Colonic mucosa (tissue), 4 donors: ENCODE results near the gene GAD2. TPM values are rescaled to one million over a fixed set of nuclear protein-coding genes. Genes with fewer than 3 reads are reported as not detected.

ENCODE experiments used
- DNase-seq: peaks from one replicate; pipeline ENCODE4 v3.0.0-alpha.2; 2020
- H3K27ac ChIP-seq: fragments of 200-600 bp; one replicate; pipeline ENCODE4 v1.8.0; 2021
- H3K27me3 ChIP-seq: fragments of 200-600 bp; one replicate; pipeline ENCODE4 v1.8.0; 2021
- H3K36me3 ChIP-seq: fragments of 200-600 bp; one replicate; pipeline ENCODE4 v1.8.0; 2021
- H3K4me1 ChIP-seq: fragments of 200-600 bp; one replicate; pipeline ENCODE4 v1.8.0; 2021; ENCODE audit warnings: mild to moderate bottlenecking
- H3K4me3 ChIP-seq: fragments of 200-600 bp; one replicate; pipeline ENCODE4 v1.8.0; 2021
- H3K9ac ChIP-seq, 2 donors: one replicate each; pipeline ENCODE4 v1.7.0; 2013; ENCODE audit warnings: control low read depth in 2 of 2, low read depth in 2 of 2, low read length in 2 of 2
- H3K9me3 ChIP-seq: fragments of 200-600 bp; one replicate; pipeline ENCODE4 v1.8.0; 2021
- CTCF ChIP-seq: fragments of 200-600 bp; IDR thresholded peaks from one replicate; pipeline ENCODE4 v1.8.0; 2022; ENCODE audit warnings: antibody characterized with exemption, mild to moderate bottlenecking
- intact Hi-C: fragments of 100-400 bp; cut with DNase I; formaldehyde crosslinking; loops from one replicate; pipeline ENCODE4 v1.14.1; 2022
- total RNA-seq, 2 donors: library from RNA; stranded (reverse); fragmentation: NEBNext Ultra II Directional in 1 of 2; extraction: Animal tissue kit (Norgen Biotek cat#: 25700) in 1 of 2; gene quantifications; one replicate each; pipeline ENCODE4 v1.2.1, GENCODE V29; 2021
- donor health status: healthy.
- donor health status: DM: no; HTN: no; CAD: no.
- donor health status: DM: no; HTN: no; CAD: no.

GAD2 gene
- total RNA-seq, 2 donors from 2014 or later, result not detected

GRCh38 chr10:26211781-26212444 is 4.7 kb upstream of the GAD2 start:
- Histone ChIP-seq H3K27me3 (peaks cover 42% of the 10 kb centered on the region), H3K4me3 (no peak overlapping the region), H3K4me1 (no peaks in the 10 kb centered on the region), H3K9me3 (no peaks in the 10 kb centered on the region), H3K36me3 (no peaks in the 10 kb centered on the region), H3K27ac (no peak overlapping the region), H3K9ac (no peak overlapping the region)
- TF ChIP-seq CTCF, result no peak
- intact Hi-C loops, result no loop called here
- DNase-seq, result no peak

GRCh38 chr10:26212511-26212910 is 4.1 kb upstream of the GAD2 start:
- H3K36me3 ChIP-seq, result no peaks in the 10 kb centered on the region
- no peak overlapping the region for H3K27ac ChIP-seq
- H3K4me3 ChIP-seq, result no peak overlapping the region
- no peaks in the 10 kb centered on the region for H3K4me1 ChIP-seq
- no peak overlapping the region for H3K9ac ChIP-seq
- no peaks in the 10 kb centered on the region for H3K9me3 ChIP-seq
- TF ChIP-seq CTCF, result no peak
- intact Hi-C loops, result no loop called here
- DNase-seq, result no peak
- peaks cover 47% of the 10 kb centered on the region for H3K27me3 ChIP-seq

GRCh38 chr10:26213157-26213800 is 3.3 kb upstream of the GAD2 start:
- Histone ChIP-seq H3K9ac (no peak overlapping the region), H3K27me3 (peaks cover 55% of the 10 kb centered on the region), H3K4me1 (no peaks in the 10 kb centered on the region), H3K4me3 (no peak overlapping the region), H3K27ac (no peak overlapping the region), H3K9me3 (no peaks in the 10 kb centered on the region), H3K36me3 (no peaks in the 10 kb centered on the region)
- TF ChIP-seq CTCF, result no peak
- no peak for DNase-seq
- intact Hi-C loops, result no loop called here

- no peak for TF ChIP-seq CTCF
Measured at GRCh38 chr10:26214004-26214403, 2.6 kb upstream of the GAD2 start.

GRCh38 chr10:26214551-26215395 is 1.8 kb upstream of the GAD2 start:
- TF ChIP-seq CTCF, result no peak
- Histone ChIP-seq H3K4me3 (no peak overlapping the region), H3K27ac (no peak overlapping the region), H3K36me3 (no peaks in the 10 kb centered on the region), H3K27me3 (peaks cover 62% of the 10 kb centered on the region), H3K9me3 (no peaks in the 10 kb centered on the region), H3K9ac (no peak overlapping the region), H3K4me1 (no peaks in the 10 kb centered on the region)
- DNase-seq, result no peak
- intact Hi-C loops, result no loop called here

More at GRCh38 chr10:26214004-26214403, 2.6 kb upstream of the GAD2 start:
- intact Hi-C loops, result no loop called here
- H3K9ac ChIP-seq, result no peak overlapping the region
- H3K9me3 ChIP-seq, result no peaks in the 10 kb centered on the region
- H3K36me3 ChIP-seq, result no peaks in the 10 kb centered on the region
- no peak overlapping the region for H3K4me3 ChIP-seq
- H3K27ac ChIP-seq, result no peak overlapping the region
- H3K4me1 ChIP-seq, result no peaks in the 10 kb centered on the region
- peaks cover 55% of the 10 kb centered on the region for H3K27me3 ChIP-seq
- no peak for DNase-seq
